Astrocyte of the hippocampus (primary cell): ENCODE data around the gene CMSS1.
A peak's percentile ranks its signal among the peaks of the same experiment; 100 is the strongest.

Source experiments
- DNase-seq: peaks from one replicate; pipeline ENCODE4 v3.0.0; 2011; ENCODE audit warnings: low read depth, low spot score

Gene CMSS1

GRCh38 chr3:100053951-100054620 lies 236.4 kb downstream of the CMSS1 start:
- DNase-seq = no peak

DNA sequence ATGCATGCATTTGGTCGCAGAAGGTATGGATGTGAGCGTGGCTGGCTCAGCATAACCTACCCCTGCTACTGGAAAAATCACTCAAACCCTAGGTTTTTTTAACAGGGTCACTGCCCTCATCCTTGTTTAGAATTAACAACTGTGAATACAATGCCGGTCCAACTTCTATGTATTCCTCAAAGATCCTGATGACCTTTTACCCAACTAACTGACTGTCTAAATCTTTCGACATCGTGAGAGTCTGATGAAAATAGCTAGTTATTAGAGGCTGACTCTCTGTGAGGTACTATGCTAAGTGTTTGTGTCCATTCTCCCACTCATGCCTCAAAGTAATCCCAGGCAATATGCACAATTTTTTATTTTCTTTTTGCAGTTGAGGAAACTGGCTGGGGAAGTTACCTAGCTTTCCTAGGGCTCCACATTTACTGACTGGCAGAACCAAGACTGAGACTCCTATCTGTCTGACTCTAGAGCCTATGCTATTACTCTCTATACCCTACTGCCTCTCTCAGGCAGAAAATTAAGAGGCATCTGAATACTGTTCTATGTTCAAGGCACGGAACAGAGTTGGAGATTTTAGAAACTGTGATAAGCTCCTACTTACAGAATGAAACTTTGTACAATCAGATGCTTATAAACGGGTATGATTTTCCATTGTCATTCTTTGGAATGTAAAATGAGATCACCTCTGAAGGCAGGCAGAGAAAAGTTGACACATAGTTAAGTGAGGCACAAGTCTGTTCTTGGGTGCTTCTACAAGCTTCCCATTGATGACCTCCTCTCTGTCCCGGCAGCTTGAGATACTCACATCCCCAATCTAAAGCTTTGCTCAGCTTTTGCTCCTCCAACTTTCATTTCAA lies 240.3 kb downstream of the CMSS1 start:
- no peak for DNase-seq

GRCh38 chr3:100059472-100059871 lies 241.8 kb downstream of the CMSS1 start:
- no peak for DNase-seq

DNA sequence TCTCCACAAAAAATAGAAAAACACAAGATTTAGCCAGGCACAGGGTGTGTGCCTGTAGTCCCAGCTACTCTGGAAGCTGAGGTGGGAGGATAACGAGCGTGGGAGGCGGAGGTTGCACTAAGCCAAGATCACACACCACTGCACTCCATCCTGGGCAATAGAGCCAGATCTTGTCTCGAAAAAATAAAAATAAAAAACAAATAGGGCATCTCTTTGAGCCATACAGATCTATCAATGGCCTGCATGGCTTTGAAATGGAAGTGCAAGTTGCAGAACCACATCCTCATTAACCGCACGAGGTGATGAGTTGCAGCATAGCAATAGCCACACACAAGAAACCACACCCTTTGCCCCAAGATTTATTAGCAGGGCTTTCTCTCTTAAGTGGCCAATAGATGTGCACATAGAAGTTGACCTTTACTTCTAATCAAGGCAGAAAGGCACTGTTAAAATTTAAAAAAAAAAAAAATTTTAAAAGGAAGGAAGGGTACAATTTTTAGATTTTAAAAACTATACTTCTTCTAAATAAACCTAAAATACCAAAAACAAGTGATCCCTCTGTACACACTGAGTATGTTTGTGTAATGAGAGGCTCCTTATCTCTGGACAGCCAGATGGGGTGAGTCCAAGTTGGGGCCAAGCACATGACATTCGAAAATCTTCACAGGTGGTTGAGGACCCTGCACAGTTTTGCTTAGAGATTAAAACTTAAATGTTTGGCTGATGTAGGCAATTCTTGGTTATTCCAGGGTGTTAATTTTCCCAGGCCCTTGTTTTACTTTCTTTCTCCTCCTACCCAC lies 243.2 kb downstream of the CMSS1 start:
- no peak for DNase-seq

GRCh38 chr3:100062665-100063064 lies 245.0 kb downstream of the CMSS1 start:
- no peak for DNase-seq

- DNase-seq = no peak
These were observed 246.3 kb downstream of the CMSS1 start for GRCh38 chr3:100063929-100064461.

GRCh38 chr3:100067589-100067988 lies 249.9 kb downstream of the CMSS1 start:
- DNase-seq = no peak

GRCh38 chr3:100068826-100069225 lies 251.2 kb downstream of the CMSS1 start:
- DNase-seq = peak; percentile 74

DNA sequence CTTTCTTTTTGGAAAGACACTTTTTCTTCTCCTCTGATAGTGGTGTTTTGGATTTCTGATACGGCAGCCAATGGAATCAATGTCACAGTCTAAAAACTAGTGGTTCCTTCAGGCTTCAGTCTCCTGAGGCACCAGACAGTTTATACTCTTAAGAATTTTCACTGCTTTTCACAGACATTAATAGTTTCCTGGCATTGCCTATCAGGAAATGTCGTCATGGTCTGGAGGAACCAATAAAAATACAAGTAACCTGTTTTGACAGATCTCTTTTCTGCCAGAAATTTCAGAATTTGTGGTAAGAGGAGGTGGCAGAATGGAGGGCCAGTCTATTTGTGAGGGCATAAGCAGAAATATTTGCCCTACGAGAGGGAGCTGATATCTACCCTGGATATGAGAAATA lies 251.8 kb downstream of the CMSS1 start:
- no peak for DNase-seq

- DNase-seq = no peak
These were observed 254.8 kb downstream of the CMSS1 start for GRCh38 chr3:100072326-100073048.

DNA sequence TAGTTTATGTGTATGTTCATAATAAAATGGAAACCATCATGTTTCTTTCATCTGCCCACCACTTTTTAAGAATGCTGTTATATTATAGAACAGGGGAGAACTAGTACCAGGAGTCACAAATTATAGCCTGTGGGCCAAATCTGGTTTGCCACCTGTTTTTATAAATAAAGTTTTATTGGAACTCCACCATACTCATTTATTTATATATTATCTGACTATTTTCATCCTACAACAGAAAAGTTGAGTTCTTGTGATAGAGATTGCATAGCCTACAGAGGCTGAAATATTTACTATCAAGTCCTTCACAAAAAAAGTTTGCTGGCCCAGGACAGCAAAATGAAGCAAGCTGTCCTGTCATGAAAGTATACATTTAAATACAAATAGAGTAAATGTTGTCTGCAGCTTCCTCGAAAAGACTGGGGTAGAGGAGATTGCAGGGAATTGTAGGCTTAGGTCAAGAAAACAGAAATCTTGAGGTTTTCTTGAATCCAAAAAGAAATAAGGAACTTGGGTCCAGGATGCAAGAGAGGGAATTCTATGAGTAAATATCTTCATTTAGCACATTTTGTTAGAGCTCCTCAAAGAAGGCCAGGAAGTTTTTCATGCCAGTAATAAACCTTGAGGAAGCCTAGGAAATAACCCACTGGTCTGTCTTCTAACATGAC lies 255.5 kb downstream of the CMSS1 start:
- DNase-seq = no peak

DNA sequence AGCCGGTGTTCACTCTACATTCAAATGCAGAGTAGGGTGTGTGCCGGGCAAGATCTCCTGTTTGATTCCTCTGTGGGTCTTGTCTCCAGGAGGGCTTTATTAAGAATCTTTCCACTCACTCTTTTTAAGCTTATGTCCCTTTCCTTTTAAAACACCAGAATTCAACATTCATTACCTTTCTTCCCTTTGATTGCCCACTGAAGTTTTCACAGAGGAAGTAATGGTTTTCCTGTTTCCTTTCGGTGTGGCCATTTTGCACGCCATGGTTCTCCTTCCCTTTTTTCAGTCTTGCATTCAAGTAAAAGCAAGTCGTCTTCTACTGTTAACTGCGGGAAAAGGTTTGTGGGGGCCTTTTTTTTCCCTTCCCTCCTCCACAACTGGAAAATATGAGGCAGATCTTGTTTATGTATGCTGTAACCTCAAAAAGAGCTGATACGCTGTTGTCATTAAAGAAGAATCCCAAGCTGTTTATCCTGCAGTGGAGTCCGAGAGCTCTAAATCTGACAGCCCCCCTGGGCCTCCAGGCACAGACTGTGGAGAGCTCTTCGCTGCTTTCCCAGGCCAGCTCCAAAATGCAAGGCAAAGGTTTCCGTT lies 256.1 kb downstream of the CMSS1 start:
- DNase-seq = peak; percentile 68

GRCh38 chr3:100075196-100075595 lies 257.5 kb downstream of the CMSS1 start:
- DNase-seq = no peak

- no peak for DNase-seq
These were observed 258.4 kb downstream of the CMSS1 start for GRCh38 chr3:100075851-100076730.

DNA sequence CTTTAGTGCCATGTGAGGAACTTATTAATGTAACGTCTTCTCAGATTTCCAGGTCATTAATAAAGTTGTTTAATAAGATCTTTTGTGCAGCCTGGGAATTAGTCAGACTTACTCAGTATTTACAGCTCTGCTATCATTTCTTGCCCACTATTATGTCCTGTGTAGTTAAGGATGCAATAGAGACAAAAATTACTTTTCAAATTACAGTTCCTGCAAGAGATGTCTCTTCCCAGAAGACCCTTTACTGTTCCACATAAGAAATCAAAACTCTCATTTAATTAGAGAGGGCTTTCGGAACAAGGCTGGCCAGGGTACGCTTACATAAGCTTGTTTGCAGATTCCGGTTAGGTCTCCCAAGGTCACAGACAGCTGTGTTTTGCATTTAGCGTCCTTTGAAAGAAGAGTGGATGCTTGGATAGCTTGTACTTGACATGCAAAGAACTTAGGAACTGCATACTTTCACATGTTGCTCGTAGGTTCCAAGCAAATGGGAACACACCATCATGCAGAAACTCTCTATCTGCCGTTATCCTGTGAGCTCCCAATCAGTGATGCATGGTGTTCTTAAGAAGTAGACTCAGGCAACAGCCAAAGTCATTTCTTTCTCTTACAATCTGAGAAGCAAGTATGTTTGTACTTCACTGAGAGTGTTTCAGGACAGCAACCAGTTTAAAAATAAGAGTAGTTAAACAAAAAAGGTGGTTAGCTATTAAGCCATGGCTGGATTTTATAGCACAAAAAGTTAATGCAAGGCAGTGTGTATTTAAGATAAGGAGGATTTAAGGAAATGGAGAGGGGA lies 259.3 kb downstream of the CMSS1 start:
- no peak for DNase-seq

- no peak for DNase-seq
These were observed 261.7 kb downstream of the CMSS1 start for GRCh38 chr3:100079328-100079727.

- peak; percentile 46 for DNase-seq
These were observed 262.9 kb downstream of the CMSS1 start for GRCh38 chr3:100080573-100080972.

DNA sequence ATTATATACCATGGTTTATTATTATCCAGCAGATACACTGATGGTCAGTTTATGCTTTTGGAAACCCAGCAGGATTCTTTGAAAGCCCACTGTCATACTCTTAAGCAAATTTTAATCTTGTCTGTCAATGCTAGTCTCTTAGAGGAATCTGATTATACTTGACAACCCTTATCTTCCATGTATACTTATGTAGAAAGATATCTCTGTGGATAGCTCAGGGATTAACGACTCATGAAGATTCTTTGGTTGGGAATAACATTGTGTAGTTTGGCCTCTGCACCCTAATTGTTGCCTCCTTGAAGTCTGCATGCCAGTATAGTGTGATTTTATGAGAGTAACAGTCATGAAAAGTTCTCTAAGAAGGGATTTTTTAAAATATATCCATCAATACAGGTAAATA lies 263.6 kb downstream of the CMSS1 start:
- DNase-seq = no peak
